Stimulated activated CD4-positive, alpha-beta T cell treated with anti-CD3 and anti-CD28 coated beads, Interleukin-4, amount 100 ng/mL, for 4 hours (primary cell): ENCODE measurements around the gene ZGPAT.
"Not testable (repeated sequence)": the region's sequence is repeated elsewhere in the genome, so short reads cannot be mapped to it uniquely, and the experiment has no call there.

Source experiments
- DNase-seq, 2 experiments: peaks; one replicate each; pipeline ENCODE4 v3.0.0-alpha.2; 2020

The ZGPAT gene

DNA sequence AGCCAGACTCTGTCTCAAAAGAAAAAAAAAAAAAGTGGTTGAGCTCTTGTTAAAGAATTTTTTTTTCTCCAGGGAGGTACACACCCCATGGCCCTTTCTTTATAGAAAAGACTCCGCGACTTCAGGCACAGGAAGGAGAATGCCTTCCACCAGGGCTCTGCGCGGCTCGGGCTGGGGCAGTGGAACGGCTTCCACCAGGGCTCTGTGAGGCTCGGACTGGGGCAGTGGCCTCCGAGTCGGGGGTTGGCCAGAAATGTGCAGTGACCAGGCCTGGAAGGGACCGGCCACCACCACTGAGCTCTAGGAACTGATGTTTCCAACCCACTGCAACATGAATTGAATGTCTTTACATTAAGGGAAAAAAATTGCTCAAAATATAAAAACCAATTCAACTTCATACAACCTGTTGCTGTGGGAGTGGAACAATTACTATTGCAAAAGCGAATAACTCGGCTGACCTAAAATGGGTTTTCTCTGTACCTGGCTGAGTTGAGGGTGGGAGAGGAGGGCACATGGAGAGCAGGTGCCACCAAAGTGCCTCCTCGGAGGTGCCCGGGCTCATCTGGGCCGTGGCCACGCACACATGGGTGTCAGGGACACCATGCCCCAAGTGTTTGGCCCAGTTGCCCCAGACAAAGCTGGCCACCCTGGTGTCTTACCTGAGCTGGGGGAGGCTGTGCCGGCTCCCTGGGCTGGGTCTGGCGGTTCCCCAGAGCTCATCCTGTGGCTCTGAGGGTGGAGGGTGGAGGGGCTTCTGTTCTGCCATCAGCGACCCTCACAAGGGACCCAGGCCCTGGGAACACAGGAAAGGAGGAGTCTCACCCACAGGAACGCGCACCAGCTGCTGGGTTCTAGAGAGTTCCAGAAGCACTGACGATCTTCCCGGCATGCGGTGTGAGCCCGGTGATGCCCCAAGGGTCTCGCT is 61.0 kb downstream of the ZGPAT start:
- DNase-seq = no peak

DNA sequence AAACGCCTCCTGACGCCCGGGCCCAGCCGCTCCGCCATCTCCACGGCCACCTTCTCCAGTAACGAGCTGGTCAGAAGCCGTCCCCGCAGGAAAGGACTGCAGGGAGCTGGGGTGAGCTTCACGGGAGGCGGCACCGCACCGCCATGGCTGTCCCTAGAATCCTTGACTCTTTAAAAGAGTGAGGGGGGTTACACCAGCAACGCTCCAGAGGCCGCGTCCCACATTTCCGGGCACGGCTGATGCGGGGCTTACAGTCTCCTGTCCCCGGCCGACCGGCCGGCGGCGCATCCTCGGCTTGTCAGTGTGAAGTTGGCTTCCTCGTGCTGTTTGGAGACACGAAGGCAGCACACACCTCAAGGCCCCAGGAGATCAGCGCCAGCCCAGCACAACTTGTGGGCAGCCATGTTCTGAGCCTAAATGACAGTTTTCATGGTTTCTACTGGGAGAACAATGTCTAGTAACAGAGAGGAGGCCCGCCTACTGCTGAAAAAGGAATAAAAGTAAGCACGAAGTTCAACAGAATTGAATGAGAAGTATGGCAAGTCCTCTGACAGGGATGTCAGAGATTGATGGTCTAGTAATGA is 62.1 kb downstream of the ZGPAT start:
- no peak for DNase-seq

DNA sequence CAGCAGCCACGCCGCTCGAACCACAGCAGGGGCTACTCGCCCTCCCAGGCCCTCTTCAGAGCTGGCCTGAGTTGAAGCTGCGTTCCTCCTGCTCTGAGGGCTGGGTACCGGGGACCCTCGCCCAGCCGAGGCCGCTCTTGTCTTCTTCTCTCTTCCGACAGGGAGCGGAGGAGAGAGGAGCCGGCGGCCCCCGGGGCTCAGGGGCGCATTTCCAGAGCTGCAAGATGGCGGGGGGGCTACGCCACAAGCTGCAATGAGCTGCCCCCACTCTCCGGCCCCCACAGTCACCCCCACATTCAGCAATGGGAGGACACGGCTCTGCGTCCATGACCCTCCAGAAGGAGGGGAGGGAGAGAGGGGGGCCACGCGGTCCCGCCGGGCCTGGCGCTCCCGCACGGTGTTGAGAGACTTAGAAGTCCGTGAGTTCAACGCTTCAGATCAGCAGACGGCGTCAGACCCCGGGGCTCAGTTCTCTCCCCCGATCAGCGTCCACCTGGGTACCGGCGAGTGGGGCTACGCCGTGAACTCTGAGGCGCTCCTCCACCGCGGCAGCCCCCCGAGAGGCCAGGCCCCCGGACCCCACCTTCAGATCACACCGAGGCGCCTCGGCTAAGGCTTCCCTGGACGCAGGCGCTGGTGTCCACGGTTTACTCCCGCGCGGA is 63.3 kb downstream of the ZGPAT start:
- DNase-seq = no peak

DNA sequence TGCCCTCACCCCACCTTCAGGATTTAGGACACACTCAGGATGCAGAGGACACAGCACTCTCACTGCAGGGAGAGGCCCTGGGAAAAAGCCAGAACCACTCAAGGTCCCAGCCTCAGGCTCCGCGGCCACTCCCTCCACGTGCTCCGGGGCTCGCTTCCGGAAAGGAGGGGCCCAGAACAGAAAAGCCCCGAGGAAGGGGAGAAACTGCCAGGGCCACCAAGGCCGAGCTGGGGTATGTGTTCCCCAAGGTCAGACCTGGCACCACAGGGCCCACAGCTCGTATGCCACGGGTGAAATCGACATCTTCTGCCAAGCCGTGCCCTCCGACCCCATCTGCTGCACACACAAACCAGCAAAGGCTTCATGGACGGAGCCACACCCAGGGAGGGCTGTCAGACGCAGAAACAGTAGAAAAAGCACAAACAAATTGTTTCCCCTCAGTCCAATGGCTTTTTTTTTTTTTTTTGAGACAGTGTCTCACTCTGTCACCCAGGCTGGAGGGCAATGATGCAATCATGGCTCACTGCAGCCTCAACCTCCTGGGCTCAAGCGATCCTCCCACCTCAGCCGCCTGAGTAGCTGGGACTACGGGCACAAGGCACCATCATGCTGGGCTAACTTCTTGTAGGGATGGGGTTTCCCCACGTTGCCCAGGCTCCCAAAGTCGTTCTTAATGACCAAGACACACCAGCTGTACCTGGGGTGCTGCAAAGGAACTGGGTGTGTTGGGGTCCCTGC is 65.1 kb downstream of the ZGPAT start:
- DNase-seq = no peak

DNA sequence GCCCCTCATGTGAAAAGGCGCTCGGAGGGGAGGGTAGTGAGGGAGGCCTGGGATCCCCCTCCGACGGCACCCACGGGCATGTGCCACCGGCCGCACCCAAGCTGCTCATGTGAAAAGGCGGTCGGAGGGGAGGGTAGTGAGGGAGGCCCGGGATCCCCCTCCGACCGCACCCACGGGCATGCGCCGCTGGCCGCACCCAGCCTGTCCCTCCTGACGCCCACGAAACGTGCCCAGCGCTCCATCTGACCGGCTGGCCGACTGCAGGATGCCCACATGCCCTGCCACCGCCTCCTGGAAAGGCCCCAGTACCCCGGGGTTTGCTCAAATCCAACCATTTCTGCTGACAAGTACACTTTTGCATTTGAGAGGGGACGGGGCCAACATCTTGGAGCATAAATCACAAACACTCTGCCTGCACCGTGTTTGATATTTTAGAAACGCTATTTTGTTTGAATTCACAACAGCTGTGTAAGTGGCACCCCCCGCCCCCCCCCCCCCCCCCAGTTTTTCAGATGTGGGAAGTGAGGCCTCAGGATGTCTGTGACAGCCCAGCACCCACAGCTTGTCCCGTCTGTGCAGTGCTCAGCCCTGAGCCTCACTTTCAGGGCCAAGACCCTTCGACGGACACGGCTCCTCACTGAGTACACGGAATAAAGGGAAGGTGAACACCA is 65.9 kb downstream of the ZGPAT start:
- no peak for DNase-seq

DNA sequence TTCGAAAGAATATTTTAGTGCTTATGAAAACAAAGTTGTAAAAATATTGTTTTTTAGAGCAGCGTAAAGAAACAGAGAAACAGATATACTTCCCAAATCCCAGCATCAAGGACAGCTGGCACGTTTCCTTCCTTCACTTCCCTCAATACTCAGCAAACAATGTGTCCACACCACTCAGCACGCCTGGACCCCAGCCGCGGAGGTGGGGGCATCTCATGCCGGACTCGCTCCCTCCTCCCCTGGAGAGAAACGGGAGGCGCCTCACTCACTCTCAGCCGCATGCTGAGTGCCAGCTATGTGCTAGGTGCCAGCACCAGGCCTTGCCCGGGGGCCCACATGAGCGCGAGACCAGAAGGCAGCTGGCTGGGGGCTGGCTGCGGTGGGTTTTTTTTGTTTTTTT is 66.5 kb downstream of the ZGPAT start:
- DNase-seq = no peak

GRCh38 chr20:63775096-63775978 is 67.5 kb downstream of the ZGPAT start:
- DNase-seq = peak in 1 of 2 experiments; percentile 48

DNA sequence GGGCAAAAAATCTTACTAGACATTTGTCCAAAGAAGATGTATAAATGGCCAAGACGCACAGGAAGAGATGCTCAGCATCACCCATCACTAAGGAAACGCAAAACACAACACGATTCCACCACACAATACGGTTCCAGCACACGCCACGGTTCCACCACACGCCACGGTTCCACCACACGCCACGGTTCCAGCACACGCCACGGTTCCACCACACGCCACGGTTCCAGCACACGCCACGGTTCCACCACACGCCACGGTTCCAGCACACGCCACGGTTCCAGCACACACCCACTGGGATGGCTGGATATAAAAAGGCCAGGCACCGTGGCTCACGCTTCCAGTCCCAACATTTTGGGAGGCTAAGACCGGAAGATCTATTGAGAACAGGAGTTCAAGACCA is 69.0 kb downstream of the ZGPAT start:
- not testable (repeated sequence) for DNase-seq

DNA sequence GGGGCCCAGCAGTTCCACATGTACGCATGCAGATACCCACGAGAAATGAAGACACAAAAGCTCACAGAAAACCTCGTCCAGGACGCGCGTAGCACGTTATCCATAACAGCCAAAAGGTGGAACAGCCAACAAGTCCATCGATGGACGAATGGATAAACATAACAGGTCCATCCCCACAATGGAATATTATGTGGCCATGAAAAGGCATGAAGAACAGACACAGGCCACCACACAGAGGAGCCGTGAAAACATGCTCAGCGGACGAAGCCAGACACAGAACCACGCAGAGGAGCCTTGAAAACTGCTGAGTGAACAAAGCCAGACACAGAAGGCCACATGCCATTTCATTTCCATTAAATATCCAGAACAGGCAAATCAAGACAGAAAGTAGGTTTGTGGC is 69.8 kb downstream of the ZGPAT start:
- DNase-seq = no peak

DNA sequence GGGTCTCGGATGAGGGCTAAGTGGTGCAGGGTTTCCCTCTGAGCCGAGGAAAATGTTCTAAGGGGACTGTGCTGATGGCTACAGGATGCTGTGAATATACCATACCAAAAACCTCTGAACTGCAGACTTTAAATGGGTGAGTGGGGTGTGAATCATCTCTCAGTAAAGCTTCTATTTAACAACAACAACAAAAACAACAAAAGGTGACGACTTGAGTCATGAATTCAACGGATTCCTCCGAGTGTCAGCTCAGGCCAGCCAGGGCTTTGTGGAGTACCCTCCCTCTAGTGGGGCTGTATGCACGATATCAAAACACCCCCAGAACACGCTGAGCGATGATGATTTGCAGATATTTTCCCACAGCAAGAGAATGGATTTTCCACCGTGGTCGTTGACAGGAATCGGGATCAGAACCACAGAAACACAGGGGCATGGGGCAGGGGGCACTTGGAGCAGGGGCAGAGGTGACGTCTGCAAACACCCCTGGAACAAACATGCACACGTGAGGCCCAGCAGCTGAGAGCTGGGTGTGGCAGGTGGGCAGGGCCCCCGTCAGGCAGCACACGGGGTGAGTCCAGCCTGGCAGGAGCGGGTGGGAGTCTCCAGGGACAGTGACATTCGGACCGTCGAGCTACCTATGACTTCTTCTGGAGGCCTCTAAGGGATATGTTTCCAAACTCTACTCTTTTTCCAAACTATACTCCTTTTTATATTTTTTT is 70.4 kb downstream of the ZGPAT start:
- DNase-seq = no peak

GRCh38 chr20:63778857-63779256 is 71.0 kb downstream of the ZGPAT start:
- no peak for DNase-seq

DNA sequence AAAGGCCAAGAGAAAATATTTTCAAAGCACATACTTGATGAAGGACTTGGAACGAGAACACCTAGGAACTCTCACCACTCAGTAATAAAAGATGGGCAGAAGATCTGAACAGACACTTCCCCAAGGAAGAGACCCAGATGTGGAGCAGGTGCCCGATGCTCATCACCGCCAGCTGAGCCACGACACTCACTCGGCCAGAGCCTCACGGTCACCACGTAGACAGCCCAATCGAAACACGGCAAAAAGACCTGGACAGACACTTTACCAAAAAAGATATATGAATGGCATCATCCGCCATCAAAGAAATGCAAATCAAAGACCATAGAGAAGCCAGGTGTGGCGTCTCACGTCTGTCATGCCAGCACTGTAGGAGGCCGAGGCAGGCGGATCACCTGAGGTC is 73.3 kb downstream of the ZGPAT start:
- no peak for DNase-seq

DNA sequence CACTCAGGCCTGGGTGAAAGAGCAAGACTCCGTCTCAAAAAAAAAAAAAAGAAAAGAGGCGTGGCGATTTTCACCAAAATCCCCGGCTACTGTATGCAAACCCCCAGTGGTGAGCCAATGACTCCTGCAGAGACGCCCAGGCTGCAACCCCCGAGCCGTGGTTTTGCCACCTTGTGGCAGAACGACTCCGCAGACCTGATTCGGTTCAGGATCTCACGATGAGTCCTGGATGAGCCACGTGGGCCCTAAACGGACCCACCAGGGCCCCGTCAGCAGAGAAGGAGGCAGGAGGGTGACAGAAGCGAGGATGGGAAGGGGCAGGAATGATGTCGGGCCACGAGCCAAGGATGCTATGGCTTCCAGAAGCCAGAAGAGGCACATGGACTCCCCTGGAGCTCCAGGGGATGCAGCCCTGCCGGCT is 74.2 kb downstream of the ZGPAT start:
- peak; percentile 10 to 26 for DNase-seq

- peak; percentile 8 to 56 for DNase-seq
Observed at GRCh38 chr20:63782521-63782971, 74.7 kb downstream of the ZGPAT start.

DNA sequence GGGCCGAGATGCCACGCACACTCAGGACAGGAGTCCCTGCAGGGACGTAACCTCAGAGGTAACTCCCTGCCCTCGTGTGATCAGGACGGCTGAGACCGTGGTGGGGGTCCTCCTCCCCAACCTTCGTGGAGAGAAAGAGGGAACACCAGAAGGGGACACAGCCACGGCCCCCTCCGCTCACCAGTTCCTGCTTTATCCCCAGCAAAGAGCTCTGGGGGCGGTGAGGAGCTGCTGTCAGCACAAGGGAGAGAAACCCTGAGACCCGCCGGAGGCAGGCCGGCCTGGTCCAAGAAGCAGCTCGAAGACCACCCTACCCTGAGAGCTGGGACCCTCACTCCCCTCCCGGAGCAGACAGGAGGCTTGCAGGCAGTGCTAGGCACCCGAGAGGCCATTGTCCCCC is 76.1 kb downstream of the ZGPAT start:
- no peak for DNase-seq

- no peak for DNase-seq
Observed at GRCh38 chr20:63785691-63786131, 77.9 kb downstream of the ZGPAT start.
